ENCODE measurements around the gene ATOH1.

Gene ATOH1

DNA sequence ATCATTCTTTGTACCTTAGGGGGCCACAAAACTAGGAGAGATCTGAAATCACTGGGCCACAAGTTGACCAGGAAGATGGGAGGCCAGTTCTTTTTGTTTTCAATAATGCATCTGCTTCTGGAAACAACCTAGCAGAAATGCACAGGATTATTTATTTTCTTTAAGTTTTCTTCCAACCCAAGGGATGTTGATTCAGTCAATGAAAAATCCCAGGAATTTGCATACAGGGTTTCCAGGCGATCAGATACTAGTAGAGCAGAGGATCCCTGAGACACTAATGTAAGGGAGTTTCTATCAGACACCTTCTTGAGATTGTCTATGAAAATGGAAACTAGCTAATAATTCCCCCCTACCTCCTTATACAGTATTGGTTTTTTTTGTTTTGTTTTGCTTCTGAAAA lies 7.4 kb downstream of the ATOH1 start:
- peaks cover 2% of the 10 kb centered on the region for H3K4me1 ChIP-seq (ENCODE audit: control insufficient read depth, insufficient read depth, low read length)
- H3K4me3 ChIP-seq (ENCODE audit: low read length in 2 of 2): no peak overlapping the region
- no peak overlapping the region for H3K27ac ChIP-seq (ENCODE audit: low read length)
- H3K9me3 ChIP-seq (ENCODE audit: control insufficient read depth in 2 of 2, low read length in 2 of 2): peaks cover 0 to 4% of the 10 kb centered on the region in 2 donors
- no peak overlapping the region for H3K9ac ChIP-seq (ENCODE audit: low read length in 2 of 2)
- H3K27me3 ChIP-seq (ENCODE audit: control insufficient read depth in 1 of 2, insufficient read depth in 2 of 2, low read length in 2 of 2): peaks cover 31 to 52% of the 10 kb centered on the region in 2 donors
- no peaks in the 10 kb centered on the region for H3K36me3 ChIP-seq (ENCODE audit: control insufficient read depth in 2 of 2, insufficient read depth in 2 of 2, low read length in 2 of 2)

DNA sequence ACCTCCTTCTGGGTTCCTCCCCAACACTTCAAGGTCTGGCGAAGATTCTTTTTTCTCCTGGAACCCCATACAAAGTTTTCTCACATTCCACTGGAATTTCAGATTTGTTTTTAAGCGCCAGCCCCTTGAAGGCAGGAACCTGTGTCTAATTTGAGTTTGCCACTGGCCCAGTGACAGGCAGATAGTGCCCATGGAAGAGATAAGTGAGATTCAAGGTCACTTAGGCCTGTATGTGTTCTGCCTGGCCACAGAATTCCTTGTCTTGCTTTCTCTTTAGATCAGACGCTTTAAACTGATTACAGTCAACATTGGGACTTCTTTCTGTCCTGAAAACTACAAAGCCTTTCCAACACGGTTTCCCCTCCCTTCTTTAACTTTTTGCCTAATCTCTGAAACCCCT lies 11.2 kb downstream of the ATOH1 start:
- H3K36me3 ChIP-seq (ENCODE audit: control insufficient read depth in 2 of 2, insufficient read depth in 2 of 2, low read length in 2 of 2): no peaks in the 10 kb centered on the region
- H3K27me3 ChIP-seq (ENCODE audit: control insufficient read depth in 1 of 2, insufficient read depth in 2 of 2, low read length in 2 of 2): peaks cover 9 to 14% of the 10 kb centered on the region in 2 donors
- no peak overlapping the region for H3K9ac ChIP-seq (ENCODE audit: low read length in 2 of 2)
- no peaks in the 10 kb centered on the region for H3K9me3 ChIP-seq (ENCODE audit: control insufficient read depth in 2 of 2, low read length in 2 of 2)
- H3K4me3 ChIP-seq (ENCODE audit: low read length in 2 of 2): no peak overlapping the region
- H3K4me1 ChIP-seq (ENCODE audit: control insufficient read depth, insufficient read depth, low read length): no peaks in the 10 kb centered on the region
- no peak overlapping the region for H3K27ac ChIP-seq (ENCODE audit: low read length)

DNA sequence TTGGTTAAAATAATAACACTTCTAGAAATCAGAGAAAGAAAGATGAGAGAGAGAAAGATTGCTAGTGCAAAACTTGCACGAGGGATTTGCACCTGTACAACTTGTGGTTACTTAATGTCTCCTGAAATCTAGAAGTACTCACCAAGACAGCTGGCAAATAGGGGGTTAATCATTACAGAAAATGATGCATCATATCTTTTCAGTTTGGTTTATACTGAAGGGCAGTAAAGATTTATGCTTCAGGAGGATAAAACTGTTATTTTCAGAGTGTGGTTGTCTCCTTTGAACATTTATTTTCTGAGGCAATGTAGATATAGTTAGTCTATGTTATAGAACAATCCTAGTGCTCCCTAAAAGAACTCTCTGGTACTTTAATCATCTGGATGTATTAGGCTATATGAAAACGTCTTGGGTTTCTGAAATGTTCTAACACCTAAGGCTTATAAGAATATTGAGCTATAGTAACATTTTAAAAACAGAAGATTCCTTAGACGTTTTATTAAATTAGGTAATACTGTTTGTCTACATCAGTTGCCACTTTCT lies 13.3 kb downstream of the ATOH1 start:
- Histone ChIP-seq H3K27ac (ENCODE audit: low read length) (no peak overlapping the region), H3K27me3 (ENCODE audit: control insufficient read depth in 1 of 2, insufficient read depth in 2 of 2, low read length in 2 of 2) (peaks cover 0 to 5% of the 10 kb centered on the region in 2 donors), H3K9me3 (ENCODE audit: control insufficient read depth in 2 of 2, low read length in 2 of 2) (no peaks in the 10 kb centered on the region), H3K4me1 (ENCODE audit: control insufficient read depth, insufficient read depth, low read length) (no peaks in the 10 kb centered on the region), H3K4me3 (ENCODE audit: low read length in 2 of 2) (no peak overlapping the region), H3K9ac (ENCODE audit: low read length in 2 of 2) (no peak overlapping the region), H3K36me3 (ENCODE audit: control insufficient read depth in 2 of 2, insufficient read depth in 2 of 2, low read length in 2 of 2) (no peaks in the 10 kb centered on the region)

DNA sequence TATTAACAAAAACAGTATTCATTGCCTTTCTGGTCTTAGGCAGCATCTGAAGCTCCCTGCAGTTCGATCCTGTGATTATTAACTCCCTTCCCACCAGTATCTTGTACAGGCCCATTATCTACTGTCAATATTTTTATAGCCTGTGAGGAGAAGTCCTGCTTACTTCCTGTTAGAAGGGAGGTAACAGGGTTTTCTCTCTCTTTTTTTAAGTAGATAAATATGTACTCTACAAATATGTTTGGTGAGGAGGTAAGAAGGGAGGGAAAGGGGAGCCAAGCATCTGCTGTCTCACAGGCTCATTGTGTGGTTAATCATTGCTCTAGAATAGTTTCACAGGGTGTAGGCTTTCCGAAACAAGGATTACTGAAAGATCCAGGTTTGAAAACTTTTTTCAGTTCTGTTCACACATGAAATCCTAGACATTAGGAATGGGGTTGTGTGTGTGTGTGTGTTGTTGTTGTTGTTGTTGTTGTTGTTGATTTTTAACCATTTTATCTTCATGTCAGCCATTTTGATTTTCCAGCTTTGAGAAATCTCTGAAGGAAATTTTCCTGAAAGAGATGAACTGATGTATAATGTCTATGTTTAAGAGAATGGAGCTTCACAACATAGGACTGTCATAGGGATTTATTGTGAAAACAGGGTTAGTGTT lies 14.2 kb downstream of the ATOH1 start:
- no peaks in the 10 kb centered on the region for H3K36me3 ChIP-seq (ENCODE audit: control insufficient read depth in 2 of 2, insufficient read depth in 2 of 2, low read length in 2 of 2)
- no peaks in the 10 kb centered on the region for H3K9me3 ChIP-seq (ENCODE audit: control insufficient read depth in 2 of 2, low read length in 2 of 2)

DNA sequence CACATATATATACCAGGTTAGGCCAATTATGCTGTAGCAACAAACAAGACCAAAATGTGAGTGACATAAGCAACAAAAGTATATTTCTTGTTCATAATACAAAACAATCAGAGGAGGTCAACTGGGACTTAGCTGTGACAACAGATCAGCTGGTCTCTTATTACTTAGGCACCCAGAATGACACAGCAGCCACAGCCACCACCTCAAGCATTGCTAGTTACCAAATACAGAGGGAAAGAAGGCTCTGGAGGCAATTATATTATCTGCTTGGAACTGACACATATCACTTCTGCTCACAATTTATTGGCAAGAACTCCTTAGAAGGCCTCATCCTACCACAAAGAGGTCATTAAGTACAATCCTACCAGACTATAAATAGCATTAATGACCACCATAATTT lies 15.2 kb downstream of the ATOH1 start:
- no peak overlapping the region for H3K4me3 ChIP-seq (ENCODE audit: low read length in 2 of 2)
- H3K9me3 ChIP-seq (ENCODE audit: control insufficient read depth in 2 of 2, low read length in 2 of 2): no peaks in the 10 kb centered on the region
- H3K27ac ChIP-seq (ENCODE audit: low read length): no peak overlapping the region
- H3K27me3 ChIP-seq (ENCODE audit: control insufficient read depth in 1 of 2, insufficient read depth in 2 of 2, low read length in 2 of 2): peaks cover 0 to 5% of the 10 kb centered on the region in 2 donors
- H3K9ac ChIP-seq (ENCODE audit: low read length in 2 of 2): no peak overlapping the region
- H3K36me3 ChIP-seq (ENCODE audit: control insufficient read depth in 2 of 2, insufficient read depth in 2 of 2, low read length in 2 of 2): no peaks in the 10 kb centered on the region
- no peaks in the 10 kb centered on the region for H3K4me1 ChIP-seq (ENCODE audit: control insufficient read depth, insufficient read depth, low read length)

More for the DNA sequence above, 14.2 kb downstream of the ATOH1 start:
- no peaks in the 10 kb centered on the region for H3K4me1 ChIP-seq (ENCODE audit: control insufficient read depth, insufficient read depth, low read length)
- H3K9ac ChIP-seq (ENCODE audit: low read length in 2 of 2): no peak overlapping the region
- H3K4me3 ChIP-seq (ENCODE audit: low read length in 2 of 2): no peak overlapping the region
- no peak overlapping the region for H3K27ac ChIP-seq (ENCODE audit: low read length)
- H3K27me3 ChIP-seq (ENCODE audit: control insufficient read depth in 1 of 2, insufficient read depth in 2 of 2, low read length in 2 of 2): peaks cover 0 to 5% of the 10 kb centered on the region in 2 donors

DNA sequence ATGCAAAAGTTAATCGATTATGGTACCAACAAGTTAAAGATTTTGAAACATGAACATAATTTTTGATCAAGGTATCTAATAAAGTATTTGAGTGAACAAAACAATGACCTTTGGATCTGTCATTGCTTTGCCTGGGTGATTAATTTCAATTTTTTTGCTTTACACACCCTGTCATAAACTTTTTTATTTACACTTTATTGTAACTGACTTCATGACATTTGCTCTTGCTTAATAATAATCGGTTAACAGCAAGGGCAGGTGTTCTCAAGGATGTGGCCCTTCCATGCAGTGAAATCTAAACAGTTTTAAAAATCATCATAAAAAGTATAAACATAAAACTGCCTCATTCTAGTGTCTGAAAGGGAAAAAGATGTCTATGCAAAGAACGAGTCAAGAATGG lies 24.1 kb downstream of the ATOH1 start:
- Histone ChIP-seq H3K9ac (ENCODE audit: low read length in 2 of 2) (no peak overlapping the region), H3K9me3 (ENCODE audit: control insufficient read depth in 2 of 2, low read length in 2 of 2) (no peaks in the 10 kb centered on the region), H3K36me3 (ENCODE audit: control insufficient read depth in 2 of 2, insufficient read depth in 2 of 2, low read length in 2 of 2) (no peaks in the 10 kb centered on the region), H3K4me3 (ENCODE audit: low read length in 2 of 2) (no peak overlapping the region), H3K27me3 (ENCODE audit: control insufficient read depth in 1 of 2, insufficient read depth in 2 of 2, low read length in 2 of 2) (no peaks in the 10 kb centered on the region), H3K27ac (ENCODE audit: low read length) (no peak overlapping the region), H3K4me1 (ENCODE audit: control insufficient read depth, insufficient read depth, low read length) (no peaks in the 10 kb centered on the region)

DNA sequence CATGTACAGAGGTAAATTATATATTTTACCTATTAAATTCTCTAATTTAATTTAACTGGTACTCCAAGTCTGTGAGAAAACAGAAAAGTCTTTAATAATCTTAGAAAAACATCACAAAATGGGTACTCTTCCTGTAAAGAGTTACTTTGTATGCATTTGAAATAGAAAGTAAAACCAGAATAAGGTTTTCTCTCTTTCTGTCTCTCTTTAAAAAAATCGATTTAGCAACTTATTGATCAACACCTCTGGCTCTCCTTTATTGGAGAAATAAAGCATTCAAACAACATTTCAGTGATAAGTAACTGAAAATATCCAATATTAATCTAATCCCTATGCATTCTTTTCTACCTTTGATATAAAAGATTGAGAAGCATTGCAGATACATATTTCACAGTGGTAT lies 27.4 kb downstream of the ATOH1 start:
- Histone ChIP-seq H3K36me3 (ENCODE audit: control insufficient read depth in 2 of 2, insufficient read depth in 2 of 2, low read length in 2 of 2) (no peaks in the 10 kb centered on the region), H3K9ac (ENCODE audit: low read length in 2 of 2) (no peak overlapping the region), H3K4me3 (ENCODE audit: low read length in 2 of 2) (no peak overlapping the region), H3K4me1 (ENCODE audit: control insufficient read depth, insufficient read depth, low read length) (no peaks in the 10 kb centered on the region), H3K27me3 (ENCODE audit: control insufficient read depth in 1 of 2, insufficient read depth in 2 of 2, low read length in 2 of 2) (no peaks in the 10 kb centered on the region), H3K27ac (ENCODE audit: low read length) (no peak overlapping the region), H3K9me3 (ENCODE audit: control insufficient read depth in 2 of 2, low read length in 2 of 2) (no peaks in the 10 kb centered on the region)

DNA sequence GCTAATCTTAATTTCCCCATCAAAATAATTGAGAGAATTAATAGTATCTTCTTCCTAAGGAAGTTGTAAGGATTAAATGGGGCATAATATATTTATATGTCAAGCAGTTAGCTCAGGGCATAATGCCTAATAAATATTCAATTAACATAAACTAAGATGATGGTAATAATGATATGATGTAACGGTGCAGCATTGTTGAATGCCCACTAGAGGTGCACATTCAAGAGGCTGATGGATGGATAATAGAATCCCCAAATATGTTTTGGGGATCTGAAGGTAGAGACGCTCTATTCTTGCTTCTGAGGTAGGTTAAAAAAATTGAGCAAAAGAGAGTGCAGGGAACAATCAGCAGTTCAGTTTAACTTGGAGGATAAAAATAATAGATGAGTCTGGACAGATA lies 37.1 kb downstream of the ATOH1 start:
- Histone ChIP-seq H3K4me1 (ENCODE audit: control insufficient read depth, insufficient read depth, low read length) (no peaks in the 10 kb centered on the region), H3K4me3 (ENCODE audit: low read length in 2 of 2) (no peak overlapping the region), H3K9ac (ENCODE audit: low read length in 2 of 2) (no peak overlapping the region), H3K9me3 (ENCODE audit: control insufficient read depth in 2 of 2, low read length in 2 of 2) (no peaks in the 10 kb centered on the region), H3K36me3 (ENCODE audit: control insufficient read depth in 2 of 2, insufficient read depth in 2 of 2, low read length in 2 of 2) (no peaks in the 10 kb centered on the region), H3K27me3 (ENCODE audit: control insufficient read depth in 1 of 2, insufficient read depth in 2 of 2, low read length in 2 of 2) (no peaks in the 10 kb centered on the region), H3K27ac (ENCODE audit: low read length) (no peak overlapping the region)

DNA sequence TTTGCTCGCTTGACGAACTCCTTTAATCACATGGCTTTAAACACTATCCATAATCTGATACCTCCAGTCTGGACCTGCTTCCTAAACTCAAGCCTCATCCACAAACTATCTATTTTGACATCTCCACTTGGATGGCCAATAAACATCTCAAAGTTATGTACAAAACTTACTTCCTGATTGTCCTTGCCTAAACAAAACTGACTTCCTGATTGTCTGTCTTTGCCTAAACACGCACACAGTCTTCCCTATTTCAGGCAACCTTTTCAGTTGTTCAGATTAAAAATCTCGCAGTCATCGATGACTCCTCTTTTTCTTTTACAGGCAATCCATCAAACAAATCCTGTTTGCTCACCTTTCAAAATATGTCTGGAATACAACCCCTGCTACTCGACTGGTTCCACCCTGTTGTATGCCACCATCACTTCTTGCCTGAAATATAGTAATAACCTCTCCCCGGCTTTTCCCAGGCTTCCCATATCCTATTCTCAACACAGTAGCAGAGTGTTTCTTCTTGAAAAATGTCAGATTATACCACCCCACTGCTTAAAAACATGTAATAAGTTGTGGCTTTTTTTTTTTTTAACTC lies 39.0 kb downstream of the ATOH1 start:
- Histone ChIP-seq H3K9ac (ENCODE audit: low read length in 2 of 2) (no peak overlapping the region), H3K4me1 (ENCODE audit: control insufficient read depth, insufficient read depth, low read length) (no peaks in the 10 kb centered on the region), H3K9me3 (ENCODE audit: control insufficient read depth in 2 of 2, low read length in 2 of 2) (no peaks in the 10 kb centered on the region), H3K27ac (ENCODE audit: low read length) (no peak overlapping the region), H3K27me3 (ENCODE audit: control insufficient read depth in 1 of 2, insufficient read depth in 2 of 2, low read length in 2 of 2) (no peaks in the 10 kb centered on the region), H3K36me3 (ENCODE audit: control insufficient read depth in 2 of 2, insufficient read depth in 2 of 2, low read length in 2 of 2) (no peaks in the 10 kb centered on the region), H3K4me3 (ENCODE audit: low read length in 2 of 2) (no peak overlapping the region)

DNA sequence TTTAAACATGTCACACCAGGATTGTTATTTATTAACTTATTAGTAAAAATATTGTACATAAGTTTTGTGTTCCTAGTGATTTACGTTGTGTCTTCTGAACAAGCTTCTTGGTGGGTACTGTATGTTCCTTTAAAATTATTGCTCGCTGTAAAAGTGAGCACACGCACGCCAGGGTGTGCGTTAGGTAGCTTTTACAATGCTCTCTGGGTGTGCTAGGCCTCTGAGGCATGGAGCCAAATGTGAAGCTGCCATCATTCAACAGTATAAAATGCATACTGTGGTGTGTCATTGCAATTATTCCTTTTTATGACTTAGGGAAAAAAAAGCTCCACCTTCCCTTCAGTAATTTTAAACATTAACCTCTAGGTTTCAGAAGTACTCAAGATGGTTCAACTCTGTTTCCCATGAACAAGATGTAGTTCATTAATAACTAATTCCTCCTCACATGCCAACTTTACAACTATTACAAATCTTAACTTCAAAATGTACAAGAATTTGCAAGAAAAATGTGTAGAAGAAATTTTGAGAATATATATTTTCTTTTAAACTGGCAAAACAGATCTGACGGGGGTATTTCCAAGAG lies 42.4 kb downstream of the ATOH1 start:
- no peaks in the 10 kb centered on the region for H3K9me3 ChIP-seq (ENCODE audit: control insufficient read depth in 2 of 2, low read length in 2 of 2)
- no peaks in the 10 kb centered on the region for H3K36me3 ChIP-seq (ENCODE audit: control insufficient read depth in 2 of 2, insufficient read depth in 2 of 2, low read length in 2 of 2)
- H3K4me1 ChIP-seq (ENCODE audit: control insufficient read depth, insufficient read depth, low read length): no peaks in the 10 kb centered on the region
- no peaks in the 10 kb centered on the region for H3K27me3 ChIP-seq (ENCODE audit: control insufficient read depth in 1 of 2, insufficient read depth in 2 of 2, low read length in 2 of 2)
- no peak overlapping the region for H3K4me3 ChIP-seq (ENCODE audit: low read length in 2 of 2)
- no peak overlapping the region for H3K9ac ChIP-seq (ENCODE audit: low read length in 2 of 2)
- no peak overlapping the region for H3K27ac ChIP-seq (ENCODE audit: low read length)

DNA sequence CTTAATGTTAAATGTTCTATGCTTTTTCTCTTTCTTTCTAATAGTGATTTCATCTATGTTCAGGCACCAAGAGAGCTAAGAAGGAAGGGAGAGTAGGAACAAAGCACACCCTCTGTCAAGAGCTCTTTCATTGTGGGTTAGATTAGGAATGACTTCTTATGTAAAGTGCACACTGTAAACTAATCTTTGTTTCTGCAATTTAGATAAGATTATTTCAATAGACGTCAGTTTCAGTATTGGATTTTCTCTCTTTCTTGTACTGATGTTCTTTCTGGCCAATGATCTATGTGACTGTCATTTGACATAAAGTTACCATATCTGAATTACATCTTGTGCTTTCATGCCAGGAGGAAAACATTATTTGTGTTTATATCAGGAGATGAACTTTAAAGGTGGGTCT lies 48.2 kb downstream of the ATOH1 start:
- Histone ChIP-seq H3K36me3 (ENCODE audit: control insufficient read depth in 2 of 2, insufficient read depth in 2 of 2, low read length in 2 of 2) (no peaks in the 10 kb centered on the region), H3K4me1 (ENCODE audit: control insufficient read depth, insufficient read depth, low read length) (no peaks in the 10 kb centered on the region), H3K27me3 (ENCODE audit: control insufficient read depth in 1 of 2, insufficient read depth in 2 of 2, low read length in 2 of 2) (no peaks in the 10 kb centered on the region), H3K9me3 (ENCODE audit: control insufficient read depth in 2 of 2, low read length in 2 of 2) (no peaks in the 10 kb centered on the region), H3K9ac (ENCODE audit: low read length in 2 of 2) (no peak overlapping the region), H3K4me3 (ENCODE audit: low read length in 2 of 2) (no peak overlapping the region), H3K27ac (ENCODE audit: low read length) (no peak overlapping the region)
